ENCODE results near the gene ROPN1L.
A peak's percentile ranks its signal among the peaks of the same experiment; 100 is the strongest.

Gene ROPN1L

DNA sequence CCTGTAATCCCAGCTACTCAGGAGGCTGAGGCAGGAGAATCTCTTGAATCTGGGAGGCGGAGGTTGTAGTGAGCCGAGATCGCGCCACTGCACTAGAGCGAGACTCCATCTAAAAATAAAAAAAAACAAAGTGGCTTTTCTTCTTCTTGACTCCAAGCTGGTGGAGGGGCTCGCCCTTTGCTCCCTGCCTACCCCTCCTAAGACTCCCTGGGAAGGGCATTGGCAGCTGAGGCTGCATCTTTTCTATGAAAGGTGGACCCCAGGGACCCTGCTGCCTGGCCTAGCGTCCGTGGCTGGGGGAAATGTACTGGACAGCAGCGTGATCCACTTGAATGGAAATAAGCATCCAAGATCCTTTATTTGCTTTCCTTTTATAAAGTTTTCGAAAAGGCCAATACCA, 24.0 kb downstream of the ROPN1L start:
- DNase-seq (ENCODE audit: extremely low read depth, low read depth), result no peak
- TF ChIP-seq, protein P1, sequence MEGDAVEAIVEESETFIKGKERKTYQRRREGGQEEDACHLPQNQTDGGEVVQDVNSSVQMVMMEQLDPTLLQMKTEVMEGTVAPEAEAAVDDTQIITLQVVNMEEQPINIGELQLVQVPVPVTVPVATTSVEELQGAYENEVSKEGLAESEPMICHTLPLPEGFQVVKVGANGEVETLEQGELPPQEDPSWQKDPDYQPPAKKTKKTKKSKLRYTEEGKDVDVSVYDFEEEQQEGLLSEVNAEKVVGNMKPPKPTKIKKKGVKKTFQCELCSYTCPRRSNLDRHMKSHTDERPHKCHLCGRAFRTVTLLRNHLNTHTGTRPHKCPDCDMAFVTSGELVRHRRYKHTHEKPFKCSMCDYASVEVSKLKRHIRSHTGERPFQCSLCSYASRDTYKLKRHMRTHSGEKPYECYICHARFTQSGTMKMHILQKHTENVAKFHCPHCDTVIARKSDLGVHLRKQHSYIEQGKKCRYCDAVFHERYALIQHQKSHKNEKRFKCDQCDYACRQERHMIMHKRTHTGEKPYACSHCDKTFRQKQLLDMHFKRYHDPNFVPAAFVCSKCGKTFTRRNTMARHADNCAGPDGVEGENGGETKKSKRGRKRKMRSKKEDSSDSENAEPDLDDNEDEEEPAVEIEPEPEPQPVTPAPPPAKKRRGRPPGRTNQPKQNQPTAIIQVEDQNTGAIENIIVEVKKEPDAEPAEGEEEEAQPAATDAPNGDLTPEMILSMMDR (IDR thresholded peaks at IDR 0.05; ENCODE audit: low read depth, low read length), result no peak

DNA sequence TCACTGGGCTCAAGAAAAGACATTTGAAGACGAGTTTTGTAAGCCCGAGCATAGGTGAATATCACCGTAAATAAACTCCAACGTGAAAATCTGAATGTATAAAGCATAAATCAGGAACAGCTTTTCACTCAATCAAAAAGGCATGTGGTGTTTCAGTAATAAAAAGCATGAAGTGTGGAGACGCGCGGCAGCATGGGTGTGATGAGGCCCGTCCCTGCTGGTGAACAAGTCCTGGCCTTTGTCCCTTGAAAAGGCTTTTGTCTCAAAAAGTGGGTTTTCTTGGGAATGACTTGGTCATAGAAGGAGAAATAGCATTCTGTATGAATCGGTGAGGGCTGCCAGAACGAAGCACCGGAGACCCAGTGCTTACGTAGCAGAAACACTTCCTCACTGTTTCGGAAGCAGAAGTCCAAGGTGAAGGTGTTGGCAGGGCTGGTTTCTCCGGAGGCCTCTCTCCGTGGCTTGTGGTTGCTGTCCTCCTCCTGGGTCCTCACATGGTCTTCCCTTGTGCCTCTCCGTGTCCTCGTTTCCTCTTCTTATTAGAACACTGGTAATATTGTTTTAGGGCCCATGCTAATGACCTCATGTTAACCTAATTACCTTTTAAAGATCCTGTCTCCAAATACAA, 24.9 kb downstream of the ROPN1L start:
- no peak for DNase-seq (ENCODE audit: extremely low read depth, low read depth)

DNA sequence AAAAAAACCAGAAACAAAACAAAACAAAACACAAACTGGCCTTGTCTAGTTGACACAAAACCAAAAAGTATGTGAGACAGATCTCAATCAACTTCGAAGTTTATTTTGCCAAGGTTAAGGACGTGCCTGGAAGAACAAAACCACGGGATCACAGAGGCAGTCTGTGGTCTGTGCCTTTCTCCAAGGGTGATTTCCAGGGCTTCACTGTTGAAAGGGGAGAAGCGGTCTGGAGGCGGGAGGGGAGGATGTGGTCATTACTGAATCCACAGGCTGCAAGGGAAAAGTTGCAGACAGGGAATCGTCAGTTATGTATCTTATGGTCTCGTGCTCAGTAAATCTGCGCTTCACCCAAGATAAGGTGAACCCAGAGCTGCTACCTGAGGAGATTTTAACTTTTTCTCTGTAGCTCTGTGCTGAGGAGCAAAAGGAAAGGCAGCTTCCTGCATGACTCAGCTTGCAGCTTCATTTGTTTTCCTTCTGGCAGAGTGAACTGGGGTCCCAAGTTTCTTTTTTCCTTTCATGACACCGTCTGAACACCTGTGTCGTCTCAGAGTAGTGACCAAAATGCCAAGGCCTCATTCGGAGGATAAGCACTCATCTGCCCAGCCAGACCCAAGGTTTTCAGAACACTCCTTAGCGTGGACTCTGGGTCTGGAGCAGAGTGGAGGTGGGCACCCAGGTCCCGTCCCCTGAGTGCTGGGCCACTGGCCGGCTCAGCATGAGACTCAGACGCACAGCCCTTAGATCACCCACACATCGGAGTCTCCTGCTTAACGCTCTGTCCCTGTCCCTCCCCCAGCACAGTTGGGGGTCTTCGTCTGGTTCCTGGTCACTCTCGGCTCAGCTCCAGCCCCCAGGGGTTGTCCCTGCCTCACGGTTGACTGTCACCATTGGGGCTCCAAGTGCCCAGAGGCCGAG, 25.9 kb downstream of the ROPN1L start:
- DNase-seq (ENCODE audit: extremely low read depth, low read depth), result peak; percentile 24
- TF ChIP-seq, protein P1 (IDR thresholded peaks at IDR 0.05; ENCODE audit: low read depth, low read length), result no peak

More for the DNA sequence above, 24.9 kb downstream of the ROPN1L start:
- TF ChIP-seq, protein P1 (IDR thresholded peaks at IDR 0.05; ENCODE audit: low read depth, low read length), result no peak

DNA sequence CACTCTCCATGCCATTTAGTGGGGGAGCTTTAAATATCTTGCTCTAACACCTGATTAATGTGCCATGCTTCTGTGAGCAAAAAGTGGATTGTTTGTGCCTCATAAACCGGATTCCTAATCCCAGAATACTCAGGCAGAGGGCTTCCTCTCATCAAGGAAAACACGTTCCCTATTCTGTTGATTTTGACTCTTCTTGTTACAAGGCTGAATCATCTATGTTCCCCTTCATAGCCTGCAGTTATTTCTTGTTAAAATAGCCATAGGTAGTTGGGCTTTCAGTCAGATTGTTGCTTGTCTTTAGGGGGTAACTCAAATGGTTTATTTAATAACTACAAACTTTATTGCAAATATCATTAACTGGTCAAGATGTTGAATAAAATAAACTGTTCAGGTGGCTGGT, 26.6 kb downstream of the ROPN1L start:
- DNase-seq (ENCODE audit: extremely low read depth, low read depth), result no peak
- TF ChIP-seq, protein P1 (IDR thresholded peaks at IDR 0.05; ENCODE audit: low read depth, low read length), result no peak

DNA sequence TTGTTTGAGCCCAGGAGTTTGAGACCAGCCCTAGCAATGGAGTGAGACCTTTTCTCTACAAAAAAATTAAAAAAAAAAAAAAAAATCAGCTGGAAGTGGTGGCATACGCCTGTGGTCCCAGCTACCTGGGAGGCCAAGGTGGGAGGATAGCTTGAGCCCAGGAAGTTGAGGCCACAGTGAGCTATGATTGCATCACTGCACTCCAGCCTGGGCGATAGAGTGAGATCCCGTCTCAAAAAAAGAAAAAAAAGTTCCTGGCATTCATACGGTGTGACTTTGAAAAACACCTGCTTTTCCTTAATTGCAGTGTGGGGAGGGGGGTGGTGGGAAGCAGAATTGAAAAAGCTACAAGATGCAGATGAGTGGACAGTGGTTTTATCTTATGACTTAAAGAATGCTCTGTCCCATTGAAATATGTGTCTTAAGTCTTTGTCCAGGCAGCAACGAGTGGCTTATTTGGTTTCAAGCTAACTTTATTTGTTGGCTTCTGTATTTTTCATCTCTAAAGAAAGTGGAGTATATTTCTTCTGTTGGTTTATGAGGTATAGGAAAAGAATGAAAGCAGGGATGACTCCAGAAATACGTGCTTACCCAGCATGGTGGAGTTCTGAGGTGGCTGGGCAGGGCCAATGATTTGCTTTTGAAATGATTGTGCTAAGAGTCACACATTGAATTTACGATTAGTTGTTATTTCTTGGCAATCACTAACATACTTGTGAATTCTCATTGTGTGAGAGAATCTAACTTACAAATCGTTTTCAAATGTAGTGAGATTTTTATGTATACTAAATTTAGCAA, 27.8 kb downstream of the ROPN1L start:
- no peak for DNase-seq (ENCODE audit: extremely low read depth, low read depth)
- TF ChIP-seq, protein P1 (IDR thresholded peaks at IDR 0.05; ENCODE audit: low read depth, low read length), result no peak

DNA sequence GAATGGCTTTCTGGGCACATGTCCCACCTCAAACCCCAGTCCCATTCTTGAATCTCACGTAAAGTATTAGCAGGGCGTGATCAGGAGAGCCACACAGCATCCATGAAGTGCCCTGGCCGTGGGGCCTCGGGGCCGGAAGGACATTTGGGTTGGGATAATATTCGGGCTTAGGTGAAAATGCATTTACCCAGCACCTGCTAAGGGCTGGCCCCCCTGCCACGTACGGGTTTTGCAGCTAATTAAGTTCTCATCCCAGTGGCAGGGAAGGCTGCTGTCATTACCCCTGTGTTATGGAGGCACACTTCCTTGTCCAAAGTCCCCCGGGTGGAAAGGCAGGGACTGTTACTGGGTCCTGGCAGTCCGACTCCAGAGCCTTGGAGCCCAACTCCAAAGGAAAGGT, 29.0 kb downstream of the ROPN1L start:
- TF ChIP-seq, protein P1 (IDR thresholded peaks at IDR 0.05; ENCODE audit: low read depth, low read length), result no peak
- DNase-seq (ENCODE audit: extremely low read depth, low read depth), result no peak
